Trophoblast cell (in vitro differentiated cells and primary cell): ENCODE measurements around the gene CPLX1.
"Not testable (repeated sequence)": the region's sequence is repeated elsewhere in the genome, so short reads cannot be mapped to it uniquely, and the experiment has no call there.

Experiments used
- DNase-seq, 2 donors: peaks; one replicate each; pipeline ENCODE4 v3.0.0-alpha.2; 2016
- H2AFZ ChIP-seq: 2 replicates; pipeline ENCODE4 v1.6.1; 2013; ENCODE audit warnings: low read length, moderate library complexity, mild to moderate bottlenecking; ENCODE audit not compliant: insufficient read depth, poor library complexity
- H2AK5ac ChIP-seq: 2 replicates; pipeline ENCODE4 v1.6.1; 2013; ENCODE audit warnings: mild to moderate bottlenecking, low read length
- H2BK120ac ChIP-seq: 2 replicates; pipeline ENCODE4 v1.6.1; 2013; ENCODE audit warnings: low read length, mild to moderate bottlenecking, moderate library complexity; ENCODE audit not compliant: insufficient read depth, poor library complexity
- H2BK12ac ChIP-seq: 2 replicates; pipeline ENCODE4 v1.6.1; 2013; ENCODE audit warnings: mild to moderate bottlenecking, low read length, moderate library complexity
- H2BK5ac ChIP-seq: 2 replicates; pipeline ENCODE4 v1.6.1; 2013; ENCODE audit warnings: low read length, low read depth, moderate library complexity, mild to moderate bottlenecking; ENCODE audit not compliant: poor library complexity
- H3K14ac ChIP-seq: 2 replicates; pipeline ENCODE4 v1.6.1; 2013; ENCODE audit warnings: mild to moderate bottlenecking, low read length
- H3K18ac ChIP-seq: 2 replicates; pipeline ENCODE4 v1.6.1; 2013; ENCODE audit warnings: mild to moderate bottlenecking, low read length
- H3K23ac ChIP-seq: 2 replicates; pipeline ENCODE4 v1.6.1; 2013; ENCODE audit warnings: low read length
- H3K27ac ChIP-seq: 2 replicates; pipeline ENCODE4 v1.5.1; 2013; ENCODE audit warnings: low read depth, mild to moderate bottlenecking, inconsistent platforms, low read length, moderate library complexity
- H3K27me3 ChIP-seq: 2 replicates; pipeline ENCODE4 v1.6.1; 2013; ENCODE audit warnings: inconsistent platforms, mild to moderate bottlenecking, low read length, moderate library complexity; ENCODE audit not compliant: insufficient read depth
- H3K36me3 ChIP-seq, 2 experiments: 1 replicate in 1 of 2; 2 replicates in 1 of 2; pipeline ENCODE4 v1.6.1; 2013; ENCODE audit warnings: low read length in 2 of 2, mild to moderate bottlenecking in 2 of 2, moderate library complexity in 1 of 2; ENCODE audit not compliant: insufficient read depth in 2 of 2, control insufficient read depth in 1 of 2
- H3K4ac ChIP-seq: 2 replicates; pipeline ENCODE4 v1.6.1; 2013; ENCODE audit warnings: low read depth, mild to moderate bottlenecking, low read length, moderate library complexity
- H3K4me1 ChIP-seq, 2 experiments: 1 replicate in 1 of 2; 2 replicates in 1 of 2; pipeline ENCODE4 v1.6.1; 2013; ENCODE audit warnings: low read length in 2 of 2, mild to moderate bottlenecking in 2 of 2, moderate library complexity in 1 of 2; ENCODE audit not compliant: insufficient read depth in 2 of 2, control insufficient read depth in 1 of 2
- H3K4me2 ChIP-seq: 2 replicates; pipeline ENCODE4 v1.6.1; 2013; ENCODE audit warnings: inconsistent platforms, mild to moderate bottlenecking, low read length, moderate library complexity
- H3K4me3 ChIP-seq: 2 replicates; pipeline ENCODE4 v1.5.1; 2013; ENCODE audit warnings: mild to moderate bottlenecking, low read depth, low read length, inconsistent platforms
- H3K79me1 ChIP-seq: one replicate; pipeline ENCODE4 v1.6.1; 2013; ENCODE audit warnings: low read length
- H3K79me2 ChIP-seq: 2 replicates; pipeline ENCODE4 v1.6.1; 2013; ENCODE audit warnings: low read length, mild to moderate bottlenecking; ENCODE audit not compliant: control insufficient read depth, insufficient read depth, poor library complexity
- H3K9ac ChIP-seq: 2 replicates; pipeline ENCODE4 v1.6.1; 2013; ENCODE audit warnings: mild to moderate bottlenecking, low read length
- H3K9me3 ChIP-seq: 2 replicates; pipeline ENCODE4 v1.6.1; 2013; ENCODE audit warnings: low read depth, mild to moderate bottlenecking, control low read depth, inconsistent platforms, low read length; ENCODE audit not compliant: insufficient read depth
- H4K12ac ChIP-seq: 2 replicates; pipeline ENCODE4 v1.6.1; 2013; ENCODE audit warnings: low read depth, mild to moderate bottlenecking, low read length, moderate library complexity
- H4K8ac ChIP-seq: 2 replicates; pipeline ENCODE4 v1.6.1; 2013; ENCODE audit warnings: low read depth, mild to moderate bottlenecking, low read length, moderate library complexity
- H4K91ac ChIP-seq: one replicate; pipeline ENCODE4 v1.6.1; 2013; ENCODE audit warnings: low read depth, mild to moderate bottlenecking, low read length, moderate library complexity
- WGBS: extraction: QIAGEN DNeasy Blood & Tissue Kit; methylation state at CpG from one replicate; pipeline ENCODE4 v1.1.7; 2013; ENCODE audit warnings: missing lambda C conversion rate; ENCODE audit not compliant: insufficient read length, insufficient coverage; ENCODE audit errors: extremely low coverage; 5-methylcytosine and 5-hydroxymethylcytosine counted together

CPLX1 gene

GRCh38 chr4:740011-740410 lies 85.9 kb downstream of the CPLX1 start:
- Histone ChIP-seq H3K9ac (no peak overlapping the region), H3K27me3 (no peaks in the 10 kb centered on the region), H3K4me1 (no peaks in the 10 kb centered on the region), H2AK5ac (no peak overlapping the region), H3K4ac (no peak overlapping the region), H2BK12ac (no peak overlapping the region), H3K4me3 (no peak overlapping the region), H4K12ac (no peak overlapping the region), H2BK120ac (no peak overlapping the region), H3K79me2 (no peaks in the 10 kb centered on the region), H3K14ac (no peak overlapping the region), H2BK5ac (no peak overlapping the region), H4K91ac (no peak overlapping the region), H3K9me3 (no peaks in the 10 kb centered on the region), H3K79me1 (no peaks in the 10 kb centered on the region), H3K23ac (no peak overlapping the region), H4K8ac (no peak overlapping the region), H3K27ac (no peak overlapping the region), H3K4me2 (no peak overlapping the region), H3K36me3 (peaks cover 73 to 76% of the 10 kb centered on the region in 2 experiments), H2AFZ (no peak overlapping the region), H3K18ac (no peak overlapping the region)
- no CpG with 5 or more reads among the region's 12 CpGs for WGBS
- no peak for DNase-seq

GRCh38 chr4:739569-739968 lies 86.4 kb downstream of the CPLX1 start:
- Histone ChIP-seq H3K23ac (no peak overlapping the region), H4K91ac (no peak overlapping the region), H3K4ac (no peak overlapping the region), H3K27ac (no peak overlapping the region), H3K18ac (no peak overlapping the region), H3K79me1 (no peaks in the 10 kb centered on the region), H4K12ac (no peak overlapping the region), H3K36me3 (peaks cover 77 to 81% of the 10 kb centered on the region in 2 experiments), H2BK120ac (no peak overlapping the region), H3K14ac (no peak overlapping the region), H2AFZ (no peak overlapping the region), H3K4me1 (no peaks in the 10 kb centered on the region), H2BK5ac (no peak overlapping the region), H4K8ac (no peak overlapping the region), H2AK5ac (no peak overlapping the region), H2BK12ac (no peak overlapping the region), H3K9ac (no peak overlapping the region), H3K4me3 (no peak overlapping the region), H3K4me2 (no peak overlapping the region), H3K79me2 (no peaks in the 10 kb centered on the region), H3K9me3 (no peaks in the 10 kb centered on the region), H3K27me3 (no peaks in the 10 kb centered on the region)
- DNase-seq: no peak
- WGBS: no CpG with 5 or more reads among the region's 22 CpGs

GRCh38 chr4:738781-739280 lies 87.1 kb downstream of the CPLX1 start:
- no peak overlapping the region for H4K8ac ChIP-seq
- no peak for DNase-seq
- peaks cover 75 to 79% of the 10 kb centered on the region in 2 experiments for H3K36me3 ChIP-seq
- H3K27ac ChIP-seq: no peak overlapping the region
- H3K79me2 ChIP-seq: no peaks in the 10 kb centered on the region
- H3K14ac ChIP-seq: no peak overlapping the region
- no CpG with 5 or more reads among the region's 16 CpGs for WGBS
- no peaks in the 10 kb centered on the region for H3K4me1 ChIP-seq
- H3K79me1 ChIP-seq: no peaks in the 10 kb centered on the region
- H3K27me3 ChIP-seq: no peaks in the 10 kb centered on the region
- no peak overlapping the region for H2AK5ac ChIP-seq
- H3K9me3 ChIP-seq: no peaks in the 10 kb centered on the region
- no peak overlapping the region for H2BK5ac ChIP-seq
- no peak overlapping the region for H3K4me3 ChIP-seq
- no peak overlapping the region for H3K4me2 ChIP-seq
- no peak overlapping the region for H4K91ac ChIP-seq
- no peak overlapping the region for H2BK120ac ChIP-seq
- no peak overlapping the region for H4K12ac ChIP-seq
- no peak overlapping the region for H2BK12ac ChIP-seq
- H2AFZ ChIP-seq: no peak overlapping the region
- no peak overlapping the region for H3K23ac ChIP-seq
- H3K18ac ChIP-seq: no peak overlapping the region
- no peak overlapping the region for H3K9ac ChIP-seq
- no peak overlapping the region for H3K4ac ChIP-seq

GRCh38 chr4:736561-736960 lies 89.4 kb downstream of the CPLX1 start:
- not testable (repeated sequence) for H3K4me2 ChIP-seq, H3K14ac ChIP-seq, H2AK5ac ChIP-seq, H3K18ac ChIP-seq, H3K27me3 ChIP-seq, H3K79me1 ChIP-seq, H3K4me1 ChIP-seq, H4K8ac ChIP-seq, H3K9me3 ChIP-seq, H3K4me3 ChIP-seq, DNase-seq, H3K79me2 ChIP-seq, H3K23ac ChIP-seq, H3K27ac ChIP-seq, H3K9ac ChIP-seq, H2BK120ac ChIP-seq, H2AFZ ChIP-seq, H2BK12ac ChIP-seq, H2BK5ac ChIP-seq, H3K4ac ChIP-seq, H4K91ac ChIP-seq
- no CpG with 5 or more reads among the region's 34 CpGs for WGBS
- Histone ChIP-seq H4K12ac (peak overlapping the region; percentile 44), H3K36me3 (peaks cover 75 to 81% of the 10 kb centered on the region in 2 experiments)
